Gastrocnemius medialis (tissue), 4 donors: ENCODE results near the gene GAREM1. TPM values are rescaled to one million over a fixed set of nuclear protein-coding genes. Genes with fewer than 3 reads are reported as not detected.
A peak's percentile ranks its signal among the peaks of the same experiment; 100 is the strongest.

Source experiments
- ATAC-seq, 2 donors: fragments of 150-250 bp; one replicate each; pipeline ENCODE4 v1.9.1; 2016
- DNase-seq, 2 donors: peaks; one replicate each; pipeline ENCODE4 v3.0.0-alpha.2; 2019
- H3K27ac ChIP-seq, 4 donors: fragments of 200-600 bp; sonication (generic); 1 replicate in 1 of 4; 2 replicates in 3 of 4; pipeline ENCODE4 v1.5.1; 2016 to 2018; ENCODE audit warnings: mild to moderate bottlenecking in 2 of 4, moderate library complexity in 1 of 4
- H3K27me3 ChIP-seq, 3 donors: fragments of 200-600 bp; sonication (generic) in 2 of 3; 1 replicate in 1 of 3; 2 replicates in 2 of 3; pipeline versions ENCODE4 v1.5.1 to v1.6.0; 2016 to 2019; ENCODE audit warnings: mild to moderate bottlenecking in 1 of 3, moderate library complexity in 1 of 3
- H3K36me3 ChIP-seq, 2 donors: fragments of 200-600 bp; sonication (generic) in 1 of 2; one replicate each; pipeline ENCODE4 v1.5.1; 2017 to 2018
- H3K4me1 ChIP-seq, 2 donors: fragments of 200-600 bp; sonication (generic) in 1 of 2; one replicate each; pipeline ENCODE4 v1.5.1; 2016 to 2017; ENCODE audit warnings: mild to moderate bottlenecking in 2 of 2
- H3K4me3 ChIP-seq, 4 donors: fragments of 200-600 bp; sonication (generic) in 3 of 4; 1 replicate in 1 of 4; 2 replicates in 3 of 4; pipeline ENCODE4 v1.5.1; 2016 to 2019; ENCODE audit warnings: mild to moderate bottlenecking in 2 of 4
- H3K9me3 ChIP-seq, 3 donors: fragments of 200-600 bp; sonication (generic) in 2 of 3; 1 replicate in 1 of 3; 2 replicates in 2 of 3; pipeline ENCODE4 v1.5.1; 2016 to 2019
- CTCF ChIP-seq, 5 experiments: fragments of 450-650 bp in 3 of 5; fragments of 200-600 bp in 2 of 5; sonication (generic) in 2 of 5; IDR thresholded peaks in 4 of 5; conservative IDR thresholded peaks in 1 of 5; 1 replicate in 4 of 5; 2 replicates in 1 of 5; pipeline ENCODE4 v1.5.1; 2016 to 2019; ENCODE audit warnings: antibody characterized with exemption in 5 of 5, mild to moderate bottlenecking in 3 of 5, moderate library complexity in 3 of 5
- POLR2A ChIP-seq, 2 donors: fragments of 450-650 bp; IDR thresholded peaks; one replicate each; pipeline ENCODE4 v1.6.1; 2017; ENCODE audit warnings: antibody characterized with exemption in 2 of 2, mild to moderate bottlenecking in 2 of 2, moderate library complexity in 2 of 2
- in situ Hi-C, 4 donors: fragments of 200-750 bp; cut with MboI; loops; one replicate each; pipeline versions ENCODE4 v1.15.0 to v1.8.0; 2017; ENCODE audit warnings: low sequenced_read_pairs in 4 of 4
- intact Hi-C: fragments of 100-400 bp; cut with DNase I; formaldehyde crosslinking; loops from one replicate; pipeline ENCODE4 v1.15.1; 2023; ENCODE audit warnings: low total_unique reads
- total RNA-seq, 4 donors: library from RNA; depleted of rRNA; stranded (reverse); fragments of >200 nt; gene quantifications; one replicate each; pipeline versions ENCODE4 v1.1.0 to v1.2.3, GENCODE V29; 2016

Gene GAREM1
- total RNA-seq, 4 donors from 2014 or later, result 13.4 to 21.9 (median 16.4) TPM

- no peaks in the 10 kb centered on the region for H3K27me3 ChIP-seq
- H3K4me3 ChIP-seq, result no peak overlapping the region
- in situ Hi-C loops (no loop called here), intact Hi-C loops (no loop called here)
- H3K9me3 ChIP-seq, result no peaks in the 10 kb centered on the region
- no peak overlapping the region for H3K27ac ChIP-seq
- no peaks in the 10 kb centered on the region for H3K36me3 ChIP-seq
- TF ChIP-seq CTCF (IDR thresholded peaks at IDR 0.05 in 4 of 5, conservative IDR thresholded peaks at IDR 0.05 in 1 of 5), result no peak
- TF ChIP-seq POLR2A (IDR thresholded peaks at IDR 0.05), result no peak
- peaks cover 30 to 55% of the 10 kb centered on the region in 2 donors for H3K4me1 ChIP-seq
- ATAC-seq (no peak), DNase-seq (no peak)
Observed at GRCh38 chr18:32427084-32427900, 43.4 kb downstream of the GAREM1 start.

GRCh38 chr18:32425466-32425865, 45.2 kb downstream of the GAREM1 start:
- no peak for TF ChIP-seq POLR2A (IDR thresholded peaks at IDR 0.05)
- no peak for TF ChIP-seq CTCF (IDR thresholded peaks at IDR 0.05 in 4 of 5, conservative IDR thresholded peaks at IDR 0.05 in 1 of 5)
- in situ Hi-C loops, result no loop called here
- Histone ChIP-seq H3K9me3 (no peaks in the 10 kb centered on the region), H3K27me3 (no peaks in the 10 kb centered on the region), H3K4me3 (no peak overlapping the region), H3K36me3 (no peaks in the 10 kb centered on the region), H3K4me1 (peaks cover 47 to 72% of the 10 kb centered on the region in 2 donors), H3K27ac (no peak overlapping the region)
- intact Hi-C loops, result no loop called here
- ATAC-seq (no peak), DNase-seq (no peak)

- no peaks in the 10 kb centered on the region for H3K36me3 ChIP-seq
- peaks cover 54 to 78% of the 10 kb centered on the region in 2 donors for H3K4me1 ChIP-seq
- intact Hi-C loops, result no loop called here
- TF ChIP-seq POLR2A (IDR thresholded peaks at IDR 0.05), result no peak
- TF ChIP-seq CTCF (IDR thresholded peaks at IDR 0.05 in 4 of 5, conservative IDR thresholded peaks at IDR 0.05 in 1 of 5), result no peak
- H3K4me3 ChIP-seq, result no peak overlapping the region
- H3K9me3 ChIP-seq, result no peaks in the 10 kb centered on the region
- peak in 1 of 2 donors; percentile 31 for ATAC-seq
- no peak for DNase-seq
- H3K27ac ChIP-seq, result no peak overlapping the region
- in situ Hi-C loops, result loop anchor here in 1 of 4 donors (25.0 kb wide), 1 partner anchor 88 kb away; no protein-coding TSS in a partner anchor
- H3K27me3 ChIP-seq, result no peaks in the 10 kb centered on the region
Observed at GRCh38 chr18:32424696-32425095, 46.0 kb downstream of the GAREM1 start.

GRCh38 chr18:32422978-32423740, 47.5 kb downstream of the GAREM1 start:
- peak overlapping the region in 1 of 4 donors; percentile 24 for H3K27ac ChIP-seq
- DNase-seq (no peak), ATAC-seq (no peak)
- H3K36me3 ChIP-seq, result no peaks in the 10 kb centered on the region
- in situ Hi-C loops, result loop anchor here in 1 of 4 donors (25.0 kb wide), 1 partner anchor 89 kb away; no protein-coding TSS in a partner anchor
- no peaks in the 10 kb centered on the region for H3K27me3 ChIP-seq
- no peaks in the 10 kb centered on the region for H3K9me3 ChIP-seq
- no peak for TF ChIP-seq CTCF (IDR thresholded peaks at IDR 0.05 in 4 of 5, conservative IDR thresholded peaks at IDR 0.05 in 1 of 5)
- no peak for TF ChIP-seq POLR2A (IDR thresholded peaks at IDR 0.05)
- H3K4me3 ChIP-seq, result no peak overlapping the region
- peaks cover 51 to 68% of the 10 kb centered on the region in 2 donors for H3K4me1 ChIP-seq
- intact Hi-C loops, result no loop called here
